Gastroesophageal sphincter (tissue), 4 donors: ENCODE measurements around the gene COX5B. TPM values are rescaled to one million over a fixed set of nuclear protein-coding genes. Genes with fewer than 3 reads are reported as not detected.
A peak's percentile ranks its signal among the peaks of the same experiment; 100 is the strongest.

Experiments used
- ATAC-seq: fragments of 150-250 bp; one replicate; pipeline ENCODE4 v1.9.1; 2016; ENCODE audit warnings: mild to moderate bottlenecking, moderate library complexity
- H3K27ac ChIP-seq, 4 donors: fragments of 200-600 bp; sonication (generic) in 3 of 4; 1 replicate in 3 of 4; 2 replicates in 1 of 4; pipeline ENCODE4 v1.5.1; 2016 to 2019
- H3K27me3 ChIP-seq: fragments of 200-600 bp; sonication (generic); one replicate; pipeline ENCODE4 v1.5.1; 2019
- H3K36me3 ChIP-seq, 2 donors: fragments of 200-600 bp; sonication (generic); one replicate each; pipeline ENCODE4 v1.5.1; 2019; ENCODE audit warnings: control low read depth in 1 of 2
- H3K4me1 ChIP-seq, 3 donors: fragments of 200-600 bp; sonication (generic); 1 replicate in 2 of 3; 2 replicates in 1 of 3; pipeline ENCODE4 v1.5.1; 2016 to 2019; ENCODE audit warnings: control low read depth in 2 of 3
- H3K4me3 ChIP-seq, 2 donors: fragments of 200-600 bp; sonication (generic); one replicate each; pipeline ENCODE4 v1.5.1; 2019; ENCODE audit warnings: mild to moderate bottlenecking in 1 of 2, moderate library complexity in 1 of 2
- H3K9me3 ChIP-seq, 3 donors: fragments of 200-600 bp; sonication (generic); one replicate each; pipeline ENCODE4 v1.5.1; 2017 to 2019; ENCODE audit warnings: control low read depth in 2 of 3
- EP300 ChIP-seq: sonication (generic); formaldehyde crosslinking; IDR thresholded peaks from one replicate; pipeline ENCODE4 v1.6.1; 2017; ENCODE audit warnings: antibody characterized with exemption, mild to moderate bottlenecking
- POLR2A ChIP-seq, 2 donors: fragments of 450-650 bp; IDR thresholded peaks; one replicate each; pipeline ENCODE4 v1.6.1; 2017; ENCODE audit warnings: antibody characterized with exemption in 2 of 2, mild to moderate bottlenecking in 2 of 2, moderate library complexity in 1 of 2
- POLR2AphosphoS5 ChIP-seq: sonication (generic); formaldehyde crosslinking; IDR thresholded peaks from one replicate; pipeline ENCODE4 v1.6.1; 2017; ENCODE audit warnings: antibody characterized with exemption
- WGBS, 2 donors: methylation state at CpG; one replicate each; pipeline ENCODE4 v1.1.5; 2018; ENCODE audit warnings: low coverage in 1 of 2; 5-methylcytosine and 5-hydroxymethylcytosine counted together
- small RNA-seq, 4 donors: library from RNA; depleted of rRNA; stranded (forward); fragments of <200 nt; gene quantifications; one replicate each; pipeline ENCODE3, GENCODE V24; 2016
- total RNA-seq, 4 donors: library from RNA; depleted of rRNA; stranded (reverse); fragments of >200 nt; gene quantifications; one replicate each; pipeline ENCODE4 v1.1.0, GENCODE V29; 2016
- TF ChIP-seq, protein P1 (sequence below), 4 experiments: fragments of 200-600 bp in 2 of 4; fragments of 450-650 bp in 2 of 4; sonication (generic) in 1 of 4; IDR thresholded peaks; one replicate each; pipeline ENCODE4 v1.5.1; 2017 to 2019; ENCODE audit warnings: antibody characterized with exemption in 4 of 4, mild to moderate bottlenecking in 2 of 4, moderate library complexity in 2 of 4

Gene COX5B
- total RNA-seq, 4 donors from 2014 or later: 319 to 462 (median 396) TPM

DNA sequence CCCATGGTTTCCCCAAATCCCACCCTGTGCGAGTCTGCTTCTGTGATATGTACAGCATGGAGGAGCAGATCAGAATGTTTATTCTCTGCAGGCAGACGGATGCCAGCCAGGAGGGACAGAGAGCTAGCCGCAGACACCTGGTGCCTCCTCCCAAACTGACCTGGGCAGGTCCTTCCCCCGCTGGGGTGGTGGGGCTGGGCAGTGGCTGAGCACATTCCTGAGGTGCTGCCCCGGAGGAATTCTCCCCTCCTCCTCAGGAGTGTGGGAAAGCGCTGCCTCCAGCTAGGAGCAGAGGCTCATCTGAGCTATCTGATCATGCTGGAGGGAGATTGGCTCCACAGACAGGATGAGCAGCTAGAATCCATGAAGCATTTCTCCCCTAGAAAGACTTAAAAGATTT is 45.3 kb downstream of the COX5B start:
- 40 to 60% methylated on average over 1 of the region's 6 CpGs for WGBS, 2 donors

DNA sequence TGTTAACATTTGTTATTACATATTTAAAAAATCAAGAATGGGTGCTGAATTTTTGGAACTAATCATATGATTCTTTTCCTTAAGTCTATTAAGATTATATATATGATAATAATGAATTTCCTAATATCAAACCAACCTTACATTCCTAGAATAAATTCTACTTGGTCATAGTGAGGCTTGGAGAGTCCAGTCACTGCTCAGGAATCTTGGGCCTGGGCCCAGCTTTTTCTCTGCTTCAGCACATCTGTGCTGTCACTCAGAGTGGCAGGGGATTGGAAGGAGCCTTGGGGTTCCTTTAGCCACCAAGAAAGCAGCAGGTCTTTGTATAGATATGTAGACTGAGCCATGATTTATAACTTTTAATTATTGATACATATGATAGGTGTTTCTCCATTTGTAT is 47.6 kb downstream of the COX5B start:
- TF ChIP-seq POLR2AphosphoS5 (no peak), POLR2A (IDR thresholded peaks at IDR 0.05) (no peak), EP300 (no peak)
- TF ChIP-seq, protein P1, sequence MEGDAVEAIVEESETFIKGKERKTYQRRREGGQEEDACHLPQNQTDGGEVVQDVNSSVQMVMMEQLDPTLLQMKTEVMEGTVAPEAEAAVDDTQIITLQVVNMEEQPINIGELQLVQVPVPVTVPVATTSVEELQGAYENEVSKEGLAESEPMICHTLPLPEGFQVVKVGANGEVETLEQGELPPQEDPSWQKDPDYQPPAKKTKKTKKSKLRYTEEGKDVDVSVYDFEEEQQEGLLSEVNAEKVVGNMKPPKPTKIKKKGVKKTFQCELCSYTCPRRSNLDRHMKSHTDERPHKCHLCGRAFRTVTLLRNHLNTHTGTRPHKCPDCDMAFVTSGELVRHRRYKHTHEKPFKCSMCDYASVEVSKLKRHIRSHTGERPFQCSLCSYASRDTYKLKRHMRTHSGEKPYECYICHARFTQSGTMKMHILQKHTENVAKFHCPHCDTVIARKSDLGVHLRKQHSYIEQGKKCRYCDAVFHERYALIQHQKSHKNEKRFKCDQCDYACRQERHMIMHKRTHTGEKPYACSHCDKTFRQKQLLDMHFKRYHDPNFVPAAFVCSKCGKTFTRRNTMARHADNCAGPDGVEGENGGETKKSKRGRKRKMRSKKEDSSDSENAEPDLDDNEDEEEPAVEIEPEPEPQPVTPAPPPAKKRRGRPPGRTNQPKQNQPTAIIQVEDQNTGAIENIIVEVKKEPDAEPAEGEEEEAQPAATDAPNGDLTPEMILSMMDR (IDR thresholded peaks at IDR 0.05): no peak
- no peaks in the 10 kb centered on the region for H3K9me3 ChIP-seq
- ATAC-seq: no peak
- no peaks in the 10 kb centered on the region for H3K27me3 ChIP-seq
- no peak overlapping the region for H3K27ac ChIP-seq
- peaks cover 0 to 4% (median 0%) of the 10 kb centered on the region in 3 donors for H3K4me1 ChIP-seq
- no peaks in the 10 kb centered on the region for H3K36me3 ChIP-seq
- H3K4me3 ChIP-seq: no peak overlapping the region

More for the DNA sequence above, 45.3 kb downstream of the COX5B start:
- Histone ChIP-seq H3K27ac (no peak overlapping the region), H3K36me3 (no peaks in the 10 kb centered on the region), H3K9me3 (no peaks in the 10 kb centered on the region), H3K4me1 (no peaks in the 10 kb centered on the region), H3K27me3 (no peaks in the 10 kb centered on the region), H3K4me3 (no peak overlapping the region)
- TF ChIP-seq EP300 (no peak), POLR2A (IDR thresholded peaks at IDR 0.05) (no peak), POLR2AphosphoS5 (no peak)
- TF ChIP-seq, protein P1 (IDR thresholded peaks at IDR 0.05): no peak
- ATAC-seq: no peak

DNA sequence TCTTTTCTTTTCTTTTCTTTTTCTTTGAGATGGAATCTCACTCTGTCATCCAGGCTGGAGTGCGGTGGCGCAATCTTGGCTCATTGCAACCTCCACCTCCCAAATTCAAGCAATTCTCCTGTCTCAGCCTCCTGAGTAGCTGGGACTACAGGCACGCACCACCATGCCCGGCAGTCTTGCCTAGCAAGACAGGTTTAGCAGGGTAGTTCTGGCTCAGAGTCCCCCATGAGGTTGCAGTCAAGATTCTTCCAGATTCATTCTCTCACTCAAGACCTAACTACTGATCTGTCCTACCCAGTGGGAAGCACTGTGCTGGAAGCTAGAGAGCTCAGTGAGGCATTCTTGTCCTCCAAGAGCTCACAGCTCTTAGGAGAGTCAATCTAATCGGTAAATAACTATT is 49.9 kb downstream of the COX5B start:
- peaks cover 0 to 4% (median 0%) of the 10 kb centered on the region in 3 donors for H3K4me1 ChIP-seq
- ATAC-seq: no peak
- H3K27ac ChIP-seq: no peak overlapping the region
- no peak for TF ChIP-seq POLR2A (IDR thresholded peaks at IDR 0.05)
- TF ChIP-seq EP300: no peak
- no peak for TF ChIP-seq POLR2AphosphoS5
- TF ChIP-seq, protein P1 (IDR thresholded peaks at IDR 0.05): no peak
- no peaks in the 10 kb centered on the region for H3K27me3 ChIP-seq
- 89% methylated on average over 4 of the region's 5 CpGs; no CpG with 5 or more reads in 1 of the 2 donors for WGBS, 2 donors
- H3K9me3 ChIP-seq: no peaks in the 10 kb centered on the region
- no peaks in the 10 kb centered on the region for H3K36me3 ChIP-seq
- H3K4me3 ChIP-seq: no peak overlapping the region

DNA sequence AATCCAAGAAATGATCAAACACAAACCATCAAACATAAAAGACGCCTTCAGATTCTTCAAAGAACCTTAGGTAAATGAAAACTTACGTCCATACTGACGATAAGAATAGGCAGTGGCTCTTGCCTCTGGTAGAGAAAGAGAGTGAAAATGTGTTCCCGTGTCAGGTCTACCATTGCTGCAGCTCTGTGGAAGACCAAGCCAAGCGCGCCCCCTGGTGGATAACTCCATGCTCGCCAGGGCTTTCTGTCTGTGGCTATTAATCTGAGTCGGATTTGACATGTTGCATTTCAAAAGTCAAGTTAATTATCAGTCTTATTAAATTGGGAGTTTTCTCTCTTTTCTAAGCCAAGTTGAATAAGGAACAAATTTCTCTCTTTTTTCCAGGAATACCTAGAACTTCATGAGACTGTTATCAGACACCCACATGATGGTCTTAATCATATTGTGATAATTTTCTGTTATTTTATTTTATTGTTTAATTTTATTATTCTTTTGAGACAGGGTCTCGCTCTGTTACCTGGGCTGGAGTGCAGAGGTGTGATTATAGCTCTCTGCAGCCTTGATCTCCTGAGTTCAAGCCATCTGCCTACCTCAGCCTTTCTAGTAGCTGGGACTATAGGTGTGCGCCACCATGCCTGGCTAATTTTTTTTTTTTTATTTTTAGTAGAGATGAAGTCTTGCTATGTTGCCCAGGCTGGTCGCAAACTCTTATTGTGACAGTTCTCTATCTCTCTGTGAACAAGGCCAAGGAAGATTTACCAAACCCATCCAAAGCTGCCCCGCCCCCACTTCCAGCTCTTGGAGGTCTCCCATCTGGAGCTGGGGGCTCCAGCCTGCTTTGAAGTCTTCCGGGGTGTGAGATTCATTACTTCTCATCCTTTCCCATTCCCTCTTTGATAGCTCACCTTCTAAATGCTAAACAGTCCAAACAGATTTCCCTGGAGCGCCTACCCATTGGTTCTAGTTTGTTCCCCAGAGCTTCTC is 51.7 kb downstream of the COX5B start:
- TF ChIP-seq EP300: no peak
- TF ChIP-seq, protein P1 (IDR thresholded peaks at IDR 0.05): peak; percentile 94 to 98 (median 95)
- no peak for TF ChIP-seq POLR2AphosphoS5
- no peak overlapping the region for H3K4me3 ChIP-seq
- 24% methylated on average over 13 of the region's 14 CpGs for WGBS, 2 donors
- peaks cover 0 to 4% (median 0%) of the 10 kb centered on the region in 3 donors for H3K4me1 ChIP-seq
- no peak overlapping the region for H3K27ac ChIP-seq
- H3K27me3 ChIP-seq: no peaks in the 10 kb centered on the region
- no peaks in the 10 kb centered on the region for H3K36me3 ChIP-seq
- peak; percentile 86 for ATAC-seq
- H3K9me3 ChIP-seq: no peaks in the 10 kb centered on the region

Small RNA genes within 50 kb of the gene (small RNA-seq; reads per million reads assigned to genes)
- gene RNU4-8P: 0 reads per million in 4 donors

Other genes with a start within 250 kb of the COX5B start
- 10 to 100 TPM in 2 of 4 donors, 1 to 10 TPM in 2; 1.7 to 89.7 (median 18.5) TPM for gene ANKRD36B, start 56.2 kb upstream of the COX5B start, total RNA-seq
- 10 to 100 TPM; 62.3 to 95.6 (median 88.4) TPM for gene ACTR1B, start 18.0 kb downstream of the COX5B start, total RNA-seq
- gene C2orf92, start 23.7 kb downstream of the COX5B start, total RNA-seq: 1 to 10 TPM; 1.5 to 6.7 (median 2.5) TPM
- 1 to 10 TPM in 2 of 4 donors, under 1 TPM in 2; 0.46 to 2.2 (median 1.5) TPM for gene ZAP70, start 67.5 kb downstream of the COX5B start, total RNA-seq